HG03139 (cell line): Measurements from ENCODE around the gene PLCB4.

Experiments
- ATAC-seq: cut with Tn5 transposase; IDR thresholded peaks from one replicate; pipeline ENCODE4 v1.9.1; 2021; ENCODE audit not compliant: unreplicated experiment

PLCB4 gene

DNA sequence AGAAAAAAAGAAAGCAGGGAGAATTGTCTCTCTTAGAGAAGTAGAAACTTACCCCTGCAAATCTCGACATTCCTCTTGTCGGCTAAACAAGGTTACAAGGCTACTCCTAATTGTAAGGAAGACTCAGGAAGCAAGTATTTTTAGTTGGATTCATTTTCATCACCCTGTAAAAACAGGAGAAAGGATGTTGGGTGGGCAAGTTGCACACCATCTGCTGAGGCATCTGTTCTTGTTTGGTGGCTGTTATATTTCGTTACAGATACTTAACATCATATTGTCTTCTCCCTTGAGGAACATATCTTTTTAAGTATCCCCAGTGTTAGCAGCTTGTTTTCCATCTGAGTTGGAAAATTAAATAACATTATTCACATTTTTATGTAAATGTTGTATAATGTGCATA is 187.5 kb downstream of the PLCB4 start:
- no peak for ATAC-seq

DNA sequence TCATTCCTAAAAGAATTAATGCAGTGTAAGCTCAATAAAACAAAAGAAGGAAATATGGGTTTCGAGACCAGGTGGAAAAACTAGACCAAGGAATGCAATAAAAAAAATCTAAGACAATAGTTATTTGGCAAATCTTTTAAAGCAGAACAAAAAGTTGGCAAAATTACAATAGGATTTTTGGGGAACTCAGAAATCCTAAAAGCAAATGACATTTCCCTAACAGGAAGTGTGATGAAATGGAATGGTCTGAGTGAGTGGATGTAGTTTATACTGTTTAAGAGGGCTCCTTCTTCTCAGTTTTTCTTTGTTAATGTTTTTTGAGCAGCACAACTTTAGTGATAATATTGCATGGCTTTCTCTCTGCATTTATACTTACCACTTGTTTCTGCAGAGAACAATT is 190.0 kb downstream of the PLCB4 start:
- no peak for ATAC-seq

DNA sequence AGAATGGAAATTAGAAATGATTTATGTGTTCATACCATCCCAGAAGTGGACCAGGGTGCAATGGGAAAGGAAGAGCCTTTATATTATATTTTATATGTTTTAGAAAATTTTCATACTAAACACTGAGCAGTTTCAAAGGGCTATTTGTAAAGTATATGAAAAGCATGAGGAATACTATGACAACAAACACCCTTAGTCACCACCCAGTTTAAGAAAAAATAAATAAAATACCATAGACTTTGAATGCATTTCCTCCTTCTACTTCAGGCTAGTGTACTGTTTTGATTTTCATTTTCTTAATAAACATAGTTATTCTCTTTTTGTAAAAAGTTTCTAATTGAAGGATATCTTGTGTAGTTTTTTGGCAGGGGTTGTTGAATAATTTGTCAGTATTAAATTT is 191.1 kb downstream of the PLCB4 start:
- no peak for ATAC-seq

DNA sequence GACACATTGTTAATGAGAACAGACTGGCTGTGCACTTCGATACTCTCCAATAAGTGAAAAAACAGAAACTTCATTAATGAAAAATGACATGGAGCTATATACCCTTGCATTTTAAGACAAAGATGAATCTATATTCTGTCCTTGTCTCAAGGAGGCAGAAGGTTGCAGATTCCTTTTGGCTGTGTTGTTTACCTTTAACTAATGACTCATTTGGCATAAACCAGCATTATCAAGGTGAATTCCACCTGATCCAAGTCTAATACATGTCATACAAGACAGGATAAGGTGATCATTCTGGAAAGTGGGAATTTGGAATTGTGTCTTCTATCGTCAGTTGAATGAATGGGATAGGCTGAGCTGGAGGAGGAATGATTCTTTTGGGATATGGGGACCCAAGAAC is 192.9 kb downstream of the PLCB4 start:
- ATAC-seq, result no peak

DNA sequence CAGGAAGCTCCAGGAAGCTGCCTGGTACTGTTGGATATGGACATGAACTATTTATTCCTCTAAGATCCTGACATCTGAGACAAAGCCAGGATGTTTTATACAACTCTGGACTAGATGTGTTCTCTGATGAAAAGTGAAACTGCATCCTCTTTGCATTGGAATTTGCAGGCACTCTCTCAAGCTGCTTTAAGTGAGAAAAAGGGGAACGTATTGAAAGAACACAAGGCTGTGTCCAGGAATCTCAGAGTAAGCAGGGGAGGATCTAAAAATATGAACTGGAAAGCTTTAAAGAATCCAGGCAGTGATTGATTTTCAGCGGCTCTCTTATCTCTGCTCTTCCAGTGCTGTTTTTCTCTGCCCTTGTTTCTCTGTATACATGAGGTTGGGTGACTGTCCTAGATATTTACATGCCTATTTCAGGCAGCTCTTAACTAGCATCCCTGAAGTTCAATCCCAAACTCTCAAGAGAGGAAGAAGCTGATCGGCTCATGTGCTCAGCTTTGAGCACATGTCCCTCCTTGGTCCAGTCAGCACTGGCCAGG is 193.8 kb downstream of the PLCB4 start:
- no peak for ATAC-seq

DNA sequence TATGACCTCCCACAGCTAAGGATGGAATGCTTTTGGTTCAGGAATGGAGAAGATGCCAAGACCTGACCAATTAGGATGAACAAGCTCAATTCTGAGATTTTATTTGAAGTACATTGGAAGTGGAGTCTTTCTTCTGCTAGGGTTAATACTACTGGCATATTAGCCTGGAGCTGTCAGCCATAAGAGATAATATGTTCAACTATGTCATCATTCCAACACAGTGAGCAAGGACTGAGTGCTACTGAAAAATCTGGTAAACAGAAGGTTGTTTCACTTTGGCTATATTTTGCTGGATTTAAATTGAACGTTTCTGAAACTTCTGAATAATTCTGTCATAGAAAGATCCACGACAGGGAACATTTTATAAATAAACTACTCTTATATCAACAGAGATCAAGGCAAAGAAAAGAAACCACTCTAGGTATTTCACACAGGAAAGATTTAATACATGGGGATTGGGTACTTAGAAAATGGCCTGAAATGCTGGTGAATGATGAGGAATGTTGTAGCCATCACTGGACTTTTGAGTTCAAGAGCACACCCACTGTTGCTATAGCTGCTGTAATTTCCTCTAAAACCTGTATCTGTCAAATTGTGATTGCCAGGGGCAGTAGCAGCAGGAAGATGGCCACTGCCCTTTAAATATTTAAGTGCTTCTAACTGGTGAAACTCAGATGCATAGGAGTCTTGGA is 200.5 kb downstream of the PLCB4 start:
- no peak for ATAC-seq

DNA sequence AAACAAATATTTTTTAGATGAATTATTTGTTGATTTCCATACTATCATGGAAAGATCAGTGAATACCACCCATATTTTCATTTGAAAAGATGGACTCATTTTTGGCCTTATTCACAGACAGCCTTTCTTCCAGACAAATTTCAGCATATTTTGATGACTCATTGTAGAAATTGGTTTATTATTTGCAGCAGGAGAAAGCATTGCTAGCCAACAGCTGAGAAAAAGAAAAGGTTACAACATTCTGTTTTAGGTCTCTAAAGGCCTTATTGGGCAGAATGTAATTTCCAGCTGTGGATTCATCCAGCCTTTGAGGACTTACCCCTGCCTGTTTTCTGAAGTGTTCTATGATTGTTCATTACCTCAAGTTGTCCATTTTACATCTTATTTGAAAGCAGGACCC is 201.9 kb downstream of the PLCB4 start:
- no peak for ATAC-seq

DNA sequence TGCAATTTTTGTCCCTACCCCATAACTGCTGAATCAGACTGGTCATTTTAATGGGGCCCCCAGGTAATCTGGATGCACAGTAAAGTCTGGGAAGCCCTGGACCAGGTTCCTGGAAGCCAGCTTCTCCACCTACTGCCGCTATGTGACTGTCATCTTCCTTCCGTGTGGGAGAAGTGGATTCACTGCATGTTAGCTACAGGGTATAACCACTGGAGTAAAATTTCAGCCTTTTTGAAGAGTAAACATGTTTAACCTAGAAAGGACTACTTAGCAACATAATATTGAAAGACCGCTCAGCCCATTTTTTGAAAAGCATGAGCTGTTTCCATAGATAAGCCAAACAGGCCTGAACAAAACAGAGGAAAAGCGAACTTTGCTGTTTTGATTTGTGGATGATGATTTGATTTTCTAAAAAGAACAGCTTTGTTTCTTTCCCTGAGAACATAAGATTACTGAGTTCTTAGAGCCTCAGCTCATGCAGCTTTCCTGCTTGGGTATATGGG is 208.1 kb downstream of the PLCB4 start:
- ATAC-seq, result no peak

DNA sequence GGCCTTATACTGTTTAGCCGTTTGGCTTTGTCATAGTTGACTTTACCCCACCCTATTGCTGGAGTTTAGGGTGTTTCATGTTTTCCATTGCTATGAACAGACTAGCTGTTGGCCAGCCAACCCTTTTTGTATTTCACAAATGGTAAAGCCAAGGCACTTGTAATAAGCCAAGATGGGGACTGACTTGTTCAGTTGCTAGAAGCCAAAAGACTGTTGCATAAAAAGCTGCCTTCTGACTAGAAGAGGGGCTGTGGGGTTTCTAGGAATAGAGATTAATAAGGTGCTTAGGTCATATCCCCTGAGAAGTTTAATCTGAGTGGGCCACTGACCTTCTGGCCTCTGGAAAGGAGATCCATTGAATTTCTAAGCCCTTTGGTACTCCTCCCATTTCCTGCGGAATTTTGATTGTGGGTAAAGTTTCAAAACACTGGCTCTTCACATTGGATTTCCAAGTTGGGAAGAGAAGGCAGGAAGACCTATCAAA is 211.1 kb downstream of the PLCB4 start:
- ATAC-seq, result no peak

DNA sequence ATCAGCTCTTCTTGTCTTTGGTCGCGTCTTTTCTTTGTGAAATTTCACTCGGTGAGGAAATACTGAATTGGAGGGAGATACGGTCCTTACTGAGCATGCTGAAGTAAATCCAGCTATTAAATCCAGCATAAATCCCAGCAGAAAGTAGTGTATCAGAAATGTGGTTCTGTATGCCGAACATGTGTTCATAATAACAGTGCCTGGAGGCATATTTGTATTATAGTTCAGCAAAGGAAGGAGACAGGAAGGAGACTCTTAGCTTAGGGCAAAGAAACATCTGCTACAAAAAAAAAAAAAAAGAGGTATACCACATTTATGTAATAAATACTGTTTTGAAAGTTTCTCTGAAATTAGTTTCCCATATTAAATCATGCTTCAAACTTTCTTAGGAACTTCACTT is 211.8 kb downstream of the PLCB4 start:
- no peak for ATAC-seq

DNA sequence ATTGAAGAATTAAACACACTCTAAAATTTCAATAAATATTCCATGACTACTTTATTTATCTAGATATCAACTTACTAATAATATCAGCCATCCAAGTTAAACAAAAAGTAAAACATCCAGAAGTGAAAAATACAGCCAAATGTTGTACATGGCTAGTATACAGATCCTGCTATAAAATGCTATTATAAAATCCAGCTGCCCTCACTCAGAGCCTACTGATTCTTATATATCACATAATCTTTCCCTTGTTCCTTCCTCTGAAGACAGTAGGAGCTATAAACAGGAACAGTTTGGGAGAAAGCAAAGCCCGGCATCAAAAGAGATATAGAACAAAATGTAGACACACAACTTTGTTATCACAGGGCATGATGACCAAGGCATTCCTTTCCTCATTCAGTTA is 212.9 kb downstream of the PLCB4 start:
- ATAC-seq, result no peak

DNA sequence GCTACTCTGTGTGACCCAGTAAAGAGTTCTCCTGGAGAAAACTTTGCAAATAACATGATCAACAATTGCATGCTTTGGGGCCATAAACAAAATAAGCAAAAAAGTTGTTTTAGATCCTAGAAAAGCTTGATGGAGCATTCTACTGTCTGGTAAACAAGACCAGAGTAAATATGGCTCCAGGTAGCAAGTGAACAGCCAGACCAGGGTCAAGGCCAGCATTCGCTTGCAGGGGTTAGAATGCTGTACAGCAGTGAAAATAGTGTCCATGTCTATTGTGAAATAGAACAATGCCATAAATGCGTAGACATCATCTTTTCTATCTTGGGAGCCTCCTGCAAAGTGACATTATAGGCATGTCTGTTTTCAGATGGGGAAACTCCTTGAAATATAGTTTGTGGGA is 216.7 kb downstream of the PLCB4 start:
- no peak for ATAC-seq

DNA sequence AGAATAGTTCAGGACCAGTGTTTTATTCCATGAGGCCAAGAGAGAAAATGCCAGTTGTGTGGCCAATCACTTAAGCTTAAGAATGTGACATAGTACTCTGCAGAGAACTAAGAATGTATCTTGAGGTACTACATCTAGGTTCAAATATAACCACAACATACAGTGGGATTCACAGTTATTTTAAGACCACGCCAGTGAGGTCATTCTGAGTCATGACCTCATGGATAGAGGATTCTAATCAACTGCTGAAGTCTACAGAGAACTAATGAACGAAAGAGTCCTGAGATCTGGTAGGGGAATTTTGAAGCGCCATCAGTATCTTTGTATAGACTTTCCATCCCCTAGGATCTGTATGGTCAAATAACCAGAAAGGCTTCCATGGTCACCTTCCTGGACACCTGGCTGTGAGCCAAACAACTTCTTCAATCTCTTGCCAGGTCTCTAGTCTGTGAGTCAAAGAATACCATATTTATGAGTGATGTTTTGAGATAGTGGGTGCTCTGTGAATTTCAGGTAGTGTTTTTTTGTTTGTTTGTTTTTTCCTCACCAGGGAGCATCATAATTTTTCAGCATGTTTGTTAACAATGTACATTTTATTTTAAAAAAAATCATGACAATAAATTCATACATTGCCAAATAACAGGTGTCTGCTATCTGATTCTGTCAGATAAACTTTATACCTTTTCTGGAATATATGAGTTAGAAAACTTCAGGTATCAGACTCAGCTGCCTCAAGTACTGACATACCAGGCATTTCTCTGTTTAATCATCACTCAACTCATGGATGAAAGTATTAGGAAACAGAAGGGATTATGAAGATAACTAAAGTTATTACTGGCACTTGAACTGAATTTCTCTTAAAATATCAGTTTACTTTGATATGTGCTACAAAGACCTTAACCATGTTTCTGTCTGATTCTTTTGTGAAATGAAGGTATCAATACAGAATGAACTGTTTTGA is 217.9 kb downstream of the PLCB4 start:
- ATAC-seq, result no peak

DNA sequence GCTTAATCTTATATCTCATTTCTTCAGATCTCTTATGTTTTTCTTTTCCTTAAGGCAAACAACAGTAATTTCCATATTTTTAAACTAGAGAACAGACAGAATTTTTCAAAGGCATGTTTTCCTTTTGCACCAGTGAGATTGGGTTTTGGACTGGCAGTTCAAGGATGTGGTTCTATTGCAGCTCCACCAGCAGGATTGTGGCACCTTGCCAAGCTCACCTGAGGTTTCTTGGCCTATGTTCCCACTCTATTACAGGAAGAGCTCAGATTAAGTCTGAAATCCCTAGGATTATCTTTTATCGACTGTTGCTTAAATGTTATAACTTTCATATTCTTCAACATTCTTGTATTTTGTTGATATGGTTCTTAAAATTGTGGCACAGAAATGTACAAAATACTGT is 218.9 kb downstream of the PLCB4 start:
- no peak for ATAC-seq

DNA sequence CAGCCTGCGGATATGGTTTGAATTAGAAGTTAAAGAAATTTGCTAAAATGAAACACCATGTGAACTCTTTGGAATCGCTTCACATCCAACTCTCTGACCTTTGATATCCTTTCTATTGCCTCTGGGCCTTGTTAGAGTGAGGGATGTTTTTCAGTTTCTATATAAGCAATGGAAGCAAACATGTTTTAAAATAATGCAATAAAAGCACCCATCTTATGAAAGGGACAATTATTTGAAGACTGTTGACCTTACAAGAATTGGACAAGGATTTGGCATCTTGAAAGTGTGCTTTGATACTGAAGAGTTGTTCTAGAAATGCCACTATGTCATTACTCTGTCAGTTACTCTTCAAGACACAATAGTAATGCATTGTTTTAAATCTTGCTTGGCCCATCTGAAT is 221.4 kb downstream of the PLCB4 start:
- ATAC-seq, result no peak

DNA sequence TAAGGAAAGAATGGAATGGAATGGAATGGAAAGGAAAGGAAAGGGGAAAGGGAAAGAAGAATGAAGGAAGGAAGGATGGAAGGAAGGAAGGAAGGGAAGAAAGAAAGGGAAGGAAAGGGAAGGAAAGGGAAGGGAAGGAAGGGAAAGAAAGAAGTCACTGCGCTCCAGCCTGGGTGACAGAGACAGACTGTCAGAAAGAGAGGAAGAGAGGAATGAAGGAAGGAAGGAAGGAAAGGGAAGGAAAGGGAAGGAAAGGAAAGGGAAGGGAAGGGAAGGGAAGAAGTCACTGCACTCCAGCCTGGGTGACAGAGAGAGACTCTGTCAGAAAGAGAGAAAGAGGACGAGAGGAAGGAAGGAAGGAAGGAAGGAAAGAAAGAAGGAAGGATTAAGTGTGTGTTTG is 224.3 kb downstream of the PLCB4 start:
- ATAC-seq, result no peak

DNA sequence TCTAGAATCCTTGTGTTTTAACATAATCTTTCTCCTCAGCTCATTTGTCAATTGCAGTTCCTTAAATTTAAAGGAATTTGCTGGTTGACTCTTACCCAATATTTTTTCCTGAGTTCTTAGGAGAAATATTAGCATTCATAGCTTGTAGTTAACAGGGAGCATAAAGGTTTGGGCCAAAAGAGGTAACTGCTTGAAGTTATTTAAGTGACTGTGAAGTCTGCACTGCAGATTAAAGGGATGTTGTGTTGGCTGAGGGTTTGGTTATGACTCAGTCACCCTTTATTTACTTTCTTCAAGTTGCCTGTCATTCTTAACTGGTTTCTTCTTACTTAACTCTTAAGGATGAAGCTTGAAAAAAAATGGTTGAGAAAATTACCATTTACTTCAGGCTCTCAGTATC is 225.2 kb downstream of the PLCB4 start:
- no peak for ATAC-seq

DNA sequence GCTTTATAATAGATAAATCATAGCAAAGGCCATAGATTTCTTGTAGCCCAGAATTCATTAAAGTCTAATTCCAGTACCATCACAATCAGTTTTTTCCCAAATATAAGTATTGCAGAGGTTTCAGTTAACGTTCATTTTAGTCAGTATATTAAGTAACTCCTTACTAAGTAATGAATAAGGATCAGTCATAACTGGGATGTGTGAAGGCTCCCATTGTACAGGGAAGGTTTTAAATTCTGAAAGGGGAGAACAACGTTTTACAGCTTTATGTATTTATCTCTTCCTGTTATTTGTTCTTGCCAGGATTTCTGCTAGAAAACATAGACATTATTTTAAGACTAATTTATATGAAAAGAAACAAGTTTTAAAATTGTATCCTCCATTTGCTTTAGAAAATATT is 230.0 kb downstream of the PLCB4 start:
- ATAC-seq, result no peak

DNA sequence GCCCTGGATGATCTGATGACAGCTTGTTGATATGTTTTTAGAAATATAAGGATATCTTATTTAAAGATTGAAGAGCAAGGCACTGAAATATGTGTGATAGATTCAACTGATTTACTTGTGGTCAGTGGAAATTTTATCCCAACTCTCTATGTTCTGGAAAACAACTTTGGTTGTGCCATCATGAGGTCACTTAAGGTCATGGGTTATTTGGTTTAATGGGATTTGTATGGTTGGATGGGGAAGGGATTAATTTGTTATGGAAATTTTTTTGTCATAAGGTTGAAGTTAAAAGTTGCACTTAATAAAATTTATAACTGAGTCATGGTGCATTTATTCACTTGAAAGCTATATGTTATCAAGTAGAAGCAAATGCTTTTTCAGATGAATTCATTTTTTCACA is 231.2 kb downstream of the PLCB4 start:
- ATAC-seq, result no peak

DNA sequence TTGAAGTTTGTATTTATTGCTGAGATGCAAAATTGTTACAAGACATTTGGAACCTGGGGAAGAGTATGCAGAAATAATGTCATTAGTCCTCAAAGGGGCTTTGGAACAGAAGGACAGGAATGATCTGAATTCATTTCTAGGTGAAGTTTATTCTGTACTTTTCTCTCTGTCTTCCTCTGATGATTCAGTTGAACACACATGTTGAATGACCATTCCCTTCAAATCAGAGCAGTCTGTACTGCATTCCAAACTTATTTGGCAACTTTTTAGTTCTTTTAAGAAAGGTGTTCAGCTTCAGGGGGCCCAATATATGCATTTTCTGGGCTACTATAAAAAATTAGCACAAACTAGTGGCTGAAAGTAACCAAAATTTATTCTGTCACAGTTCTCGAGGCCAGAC is 231.6 kb downstream of the PLCB4 start:
- no peak for ATAC-seq

DNA sequence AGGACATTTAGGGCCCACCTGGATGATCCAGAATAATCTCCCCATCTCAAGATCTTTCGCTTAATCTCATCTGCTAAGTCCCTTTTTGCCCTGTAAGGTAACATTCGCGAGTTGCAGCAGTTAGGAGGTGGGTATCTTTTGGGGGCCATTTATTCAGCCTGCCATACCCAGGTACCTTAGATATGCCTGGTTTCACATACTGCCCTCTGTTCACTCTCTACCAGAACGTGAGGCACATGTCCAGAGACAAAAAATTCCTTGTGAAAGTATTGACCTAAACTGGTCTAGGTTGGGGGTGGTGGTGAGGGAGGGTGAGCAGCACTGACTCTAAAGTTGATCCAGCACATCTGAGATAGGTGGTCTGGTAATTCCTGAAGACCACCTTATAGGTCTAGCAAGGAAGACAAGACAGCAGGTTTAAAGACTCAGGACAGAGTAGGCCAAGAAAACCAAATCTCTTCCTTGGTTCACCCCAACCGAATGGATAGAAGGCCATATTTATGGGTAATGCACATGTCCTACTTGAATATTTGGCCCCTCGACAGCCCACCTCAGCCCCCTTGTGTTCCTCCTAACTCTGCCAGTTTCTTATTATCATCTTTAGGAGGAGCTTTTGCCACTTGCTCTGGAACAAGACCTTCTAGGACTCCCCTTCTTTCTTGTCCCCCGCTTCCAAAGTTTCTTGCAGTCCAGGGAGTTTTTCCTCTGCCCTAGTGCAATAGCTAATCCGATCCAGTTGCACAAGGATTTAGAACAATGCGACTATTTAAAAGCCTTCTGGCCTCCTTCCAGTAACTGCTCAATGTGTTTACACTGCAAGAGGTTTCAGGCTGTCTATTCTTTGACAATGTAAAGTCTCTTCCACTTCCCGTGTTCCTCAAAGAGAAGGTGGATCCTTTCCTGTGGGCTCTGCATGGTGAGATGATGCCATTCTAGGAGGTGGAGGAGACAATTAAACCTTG is 232.5 kb downstream of the PLCB4 start:
- ATAC-seq, result no peak
